Measurements from ENCODE around the gene OCIAD2.
"Not testable (repeated sequence)": the region's sequence is repeated elsewhere in the genome, so short reads cannot be mapped to it uniquely, and the experiment has no call there.

OCIAD2 gene

GRCh38 chr4:48906206-48907173, at the start of gene OCIAD2:
Gene OCIAD2, minus strand, starts transcription at chr4:48906774. Its CDS starts 2,225 bp downstream, at chr4:48904549.
- peak; percentile 79 to 81 for DNase-seq

- DNase-seq = no peak
Measured at GRCh38 chr4:48954314-48954713, 47.7 kb upstream of the OCIAD2 start.

- no peak for DNase-seq
Measured at GRCh38 chr4:48949518-48950219, 43.1 kb upstream of the OCIAD2 start.

- no peak for DNase-seq
Measured at GRCh38 chr4:48949086-48949485, 42.5 kb upstream of the OCIAD2 start.

- DNase-seq = no peak
Measured at GRCh38 chr4:48947731-48948130, 41.2 kb upstream of the OCIAD2 start.

GRCh38 chr4:48945981-48946380, 39.4 kb upstream of the OCIAD2 start:
- no peak for DNase-seq

GRCh38 chr4:48944756-48945241, 38.2 kb upstream of the OCIAD2 start:
- DNase-seq = peak; percentile 15 to 27

- no peak for DNase-seq
Measured at GRCh38 chr4:48944252-48944651, 37.7 kb upstream of the OCIAD2 start.

- no peak for DNase-seq
Measured at GRCh38 chr4:48943387-48943786, 36.8 kb upstream of the OCIAD2 start.

- no peak for DNase-seq
Measured at GRCh38 chr4:48939785-48940184, 33.2 kb upstream of the OCIAD2 start.

- DNase-seq = no peak
Measured at GRCh38 chr4:48938831-48939230, 32.3 kb upstream of the OCIAD2 start.

- no peak for DNase-seq
Measured at GRCh38 chr4:48937033-48937432, 30.5 kb upstream of the OCIAD2 start.

GRCh38 chr4:48931459-48931858, 24.9 kb upstream of the OCIAD2 start:
- no peak for DNase-seq

- no peak for DNase-seq
Measured at GRCh38 chr4:48930654-48931053, 24.1 kb upstream of the OCIAD2 start.

GRCh38 chr4:48924416-48924815, 17.8 kb upstream of the OCIAD2 start:
- no peak for DNase-seq

GRCh38 chr4:48923065-48923464, 16.5 kb upstream of the OCIAD2 start:
- DNase-seq = not testable (repeated sequence)

GRCh38 chr4:48914311-48914710, 7.7 kb upstream of the OCIAD2 start:
- no peak for DNase-seq

- no peak for DNase-seq
Measured at GRCh38 chr4:48913346-48913745, 6.8 kb upstream of the OCIAD2 start.

- no peak for DNase-seq
Measured at GRCh38 chr4:48912349-48912748, 5.8 kb upstream of the OCIAD2 start.

GRCh38 chr4:48910511-48910910, 3.9 kb upstream of the OCIAD2 start:
- DNase-seq = no peak

GRCh38 chr4:48909697-48910096, 3.1 kb upstream of the OCIAD2 start:
- peak; percentile 28 to 37 for DNase-seq

GRCh38 chr4:48908687-48909086, 2.1 kb upstream of the OCIAD2 start:
- DNase-seq = no peak

GRCh38 chr4:48907706-48908477, 1.3 kb upstream of the OCIAD2 start:
- no peak for DNase-seq

All from activated CD4-positive, alpha-beta T cell treated with anti-CD3 and anti-CD28 coated beads, Interleukin-2, amount 50 U/mL, for 4 hours (primary cell).